ENCODE results near the gene EPHA2.

DNA sequence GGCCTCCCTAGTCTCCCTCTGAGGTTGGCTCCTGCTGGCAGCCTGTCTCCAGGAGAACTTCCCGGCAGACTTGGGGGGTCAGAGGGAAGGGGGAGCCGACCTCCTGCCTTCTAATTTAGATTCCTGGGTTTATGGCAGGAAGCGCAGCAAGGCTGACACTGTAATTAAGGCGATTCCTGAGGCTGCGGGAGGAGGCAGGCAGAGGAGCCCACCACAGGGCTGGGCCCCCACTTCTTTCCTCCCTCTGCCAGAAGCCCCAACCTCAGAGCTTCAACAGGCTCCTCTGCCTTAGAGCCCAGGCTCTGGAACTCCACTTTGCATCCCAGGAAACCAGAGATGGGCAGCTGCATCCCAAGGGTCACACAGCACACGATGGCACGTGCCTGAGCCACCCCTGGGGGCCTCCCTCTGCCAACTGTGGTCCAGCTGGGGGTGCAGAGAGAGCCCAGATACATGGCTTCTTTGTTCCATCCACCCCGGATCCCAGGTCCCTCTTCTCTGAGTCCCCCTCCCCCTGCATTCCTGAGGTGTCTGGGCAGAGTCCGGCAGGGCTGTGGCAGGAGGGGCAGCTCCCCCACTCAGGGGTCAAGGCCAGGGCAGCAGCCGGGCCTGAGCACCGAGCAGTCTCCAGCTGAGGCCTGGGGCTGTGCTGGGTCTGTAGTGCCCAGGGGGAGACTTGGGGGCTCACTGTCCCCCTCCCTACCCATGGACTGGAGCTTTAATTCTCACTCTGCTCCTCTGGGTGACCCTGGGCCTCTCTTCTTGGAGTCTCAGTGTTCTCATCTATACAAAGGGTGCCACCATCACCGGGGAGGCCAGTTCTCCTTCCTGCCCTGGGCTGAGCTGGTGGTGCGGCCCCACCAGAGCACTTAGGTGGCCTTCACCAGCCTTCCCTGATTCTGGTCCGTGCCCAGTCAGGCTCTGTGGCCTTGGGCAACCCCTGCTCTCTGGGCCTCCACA, 43.0 kb downstream of the EPHA2 start:
- no peak for TF ChIP-seq POLR2AphosphoS5 (IDR thresholded peaks at IDR 0.05)
- TF ChIP-seq, protein P1, sequence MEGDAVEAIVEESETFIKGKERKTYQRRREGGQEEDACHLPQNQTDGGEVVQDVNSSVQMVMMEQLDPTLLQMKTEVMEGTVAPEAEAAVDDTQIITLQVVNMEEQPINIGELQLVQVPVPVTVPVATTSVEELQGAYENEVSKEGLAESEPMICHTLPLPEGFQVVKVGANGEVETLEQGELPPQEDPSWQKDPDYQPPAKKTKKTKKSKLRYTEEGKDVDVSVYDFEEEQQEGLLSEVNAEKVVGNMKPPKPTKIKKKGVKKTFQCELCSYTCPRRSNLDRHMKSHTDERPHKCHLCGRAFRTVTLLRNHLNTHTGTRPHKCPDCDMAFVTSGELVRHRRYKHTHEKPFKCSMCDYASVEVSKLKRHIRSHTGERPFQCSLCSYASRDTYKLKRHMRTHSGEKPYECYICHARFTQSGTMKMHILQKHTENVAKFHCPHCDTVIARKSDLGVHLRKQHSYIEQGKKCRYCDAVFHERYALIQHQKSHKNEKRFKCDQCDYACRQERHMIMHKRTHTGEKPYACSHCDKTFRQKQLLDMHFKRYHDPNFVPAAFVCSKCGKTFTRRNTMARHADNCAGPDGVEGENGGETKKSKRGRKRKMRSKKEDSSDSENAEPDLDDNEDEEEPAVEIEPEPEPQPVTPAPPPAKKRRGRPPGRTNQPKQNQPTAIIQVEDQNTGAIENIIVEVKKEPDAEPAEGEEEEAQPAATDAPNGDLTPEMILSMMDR (IDR thresholded peaks at IDR 0.05) = no peak
